B cell (primary cell): ENCODE results near the gene NUDT16L1. TPM values are rescaled to one million over a fixed set of nuclear protein-coding genes. Genes with fewer than 3 reads are reported as not detected.

Source experiments
- ATAC-seq: fragments of 200-7000 bp; cut with Tn5 transposase; one replicate; pipeline ENCODE4 v1.10.0; 2021; ENCODE audit warnings: low read depth, mild to moderate bottlenecking, moderate number of reproducible peaks, moderate library complexity
- CTCF ChIA-PET: fragments of 350-600 bp; sonication (Branson Sonifier 250); formaldehyde crosslinking; loops from one replicate; lab custom pipeline; 2021; ENCODE audit warnings: antibody characterized with exemption, inconsistent platforms; lab: Charles Lee
- POLR2A ChIA-PET: fragments of 350-600 bp; sonication (Branson Sonifier 250); formaldehyde crosslinking; loops from one replicate; lab custom pipeline; 2021; ENCODE audit warnings: antibody characterized with exemption; lab: Charles Lee
- DNase-seq: peaks from one replicate; pipeline ENCODE4 v3.0.0; 2013
- H2AFZ ChIP-seq: 2 replicates; pipeline ENCODE4 v1.6.1; 2012; ENCODE audit warnings: mild to moderate bottlenecking, low read depth, low read length; ENCODE audit not compliant: insufficient read depth, poor library complexity, severe bottlenecking
- H3K27ac ChIP-seq, 2 donors: 1 replicate in 1 of 2; 2 replicates in 1 of 2; pipeline ENCODE4 v1.5.1; 2012 to 2013; ENCODE audit warnings: low read length in 2 of 2, mild to moderate bottlenecking in 2 of 2, moderate library complexity in 1 of 2
- H3K27me3 ChIP-seq, 4 experiments: fragments of 200-600 bp in 1 of 4; sonication (generic) in 1 of 4; replicated peaks in 1 of 4; 1 replicate in 2 of 4; 2 replicates in 2 of 4; pipeline versions ENCODE4 v1.6.1 to v1.7.0; 2013 to 2016; ENCODE audit warnings: low read length in 3 of 4, mild to moderate bottlenecking in 2 of 4, mixed read lengths in 1 of 4, moderate library complexity in 1 of 4; ENCODE audit not compliant: insufficient read depth in 4 of 4, control insufficient read depth in 3 of 4; ENCODE audit errors: control extremely low read depth in 1 of 4
- H3K36me3 ChIP-seq, 2 experiments: replicated peaks in 1 of 2; 1 replicate in 1 of 2; 2 replicates in 1 of 2; pipeline versions ENCODE4 v1.6.1 to v1.7.1; 2013; ENCODE audit warnings: low read length in 1 of 2; ENCODE audit not compliant: insufficient read depth in 2 of 2, control insufficient read depth in 1 of 2; ENCODE audit errors: control extremely low read depth in 1 of 2, extremely low read depth in 1 of 2
- H3K4me1 ChIP-seq, 2 donors: fragments of 200-600 bp in 1 of 2; sonication (generic) in 1 of 2; 1 replicate in 1 of 2; 2 replicates in 1 of 2; pipeline versions ENCODE4 v1.5.1 to v1.6.1; 2013 to 2017; ENCODE audit warnings: low read length in 2 of 2; ENCODE audit not compliant: control insufficient read depth in 2 of 2, insufficient read depth in 2 of 2
- H3K4me2 ChIP-seq: replicated peaks from 2 replicates; pipeline ENCODE3; 2012; ENCODE audit warnings: mild to moderate bottlenecking, low read depth, low read length; ENCODE audit not compliant: poor library complexity, severe bottlenecking
- H3K4me3 ChIP-seq, 5 experiments: fragments of 200-600 bp in 1 of 5; sonication (generic) in 1 of 5; 1 replicate in 3 of 5; 2 replicates in 2 of 5; pipeline versions ENCODE4 v1.5.1 to v1.7.0; 2011 to 2016; ENCODE audit warnings: low read length in 4 of 5, mild to moderate bottlenecking in 4 of 5, low read depth in 2 of 5, control low read depth in 1 of 5, moderate library complexity in 1 of 5; ENCODE audit not compliant: insufficient read depth in 1 of 5; ENCODE audit errors: control extremely low read depth in 1 of 5, extremely low read depth in 1 of 5
- H3K79me2 ChIP-seq: fragments of 200-600 bp; sonication (generic); one replicate; pipeline ENCODE4 v1.6.0; 2016; ENCODE audit warnings: low read length; ENCODE audit not compliant: control insufficient read depth, insufficient read depth
- H3K9ac ChIP-seq: fragments of 200-600 bp; sonication (generic); 2 replicates; pipeline ENCODE4 v1.6.1; 2017; ENCODE audit warnings: mild to moderate bottlenecking, low read length, moderate library complexity
- H3K9me3 ChIP-seq, 3 donors: one replicate each; pipeline versions ENCODE4 v1.6.1 to v1.7.1; 2013; ENCODE audit warnings: low read length in 2 of 3; ENCODE audit not compliant: control insufficient read depth in 2 of 3, insufficient read depth in 1 of 3; ENCODE audit errors: control extremely low read depth in 1 of 3
- H4K20me1 ChIP-seq: 2 replicates; pipeline ENCODE4 v1.6.0; 2012; ENCODE audit warnings: mild to moderate bottlenecking, low read length; ENCODE audit not compliant: insufficient read depth, control insufficient read depth, poor library complexity, severe bottlenecking
- H3K27ac Mint-ChIP-seq: one replicate; pipeline ENCODE4 v1.8.0; 2021; ENCODE audit warnings: mixed read lengths
- H3K27me3 Mint-ChIP-seq: one replicate; pipeline ENCODE4 v1.8.0; 2021; ENCODE audit warnings: mixed read lengths
- H3K4me1 Mint-ChIP-seq: one replicate; pipeline ENCODE4 v1.8.0; 2021; ENCODE audit warnings: mixed read lengths
- H3K4me3 Mint-ChIP-seq: one replicate; pipeline ENCODE4 v1.8.0; 2021; ENCODE audit warnings: mixed read lengths
- H3K9me3 Mint-ChIP-seq: one replicate; pipeline ENCODE4 v1.8.0; 2022; ENCODE audit warnings: mixed read lengths; ENCODE audit not compliant: insufficient read depth
- EZH2 ChIP-seq: IDR thresholded peaks from 2 replicates; pipeline ENCODE4 v1.6.1; 2012; ENCODE audit warnings: borderline replicate concordance, low read depth, mild to moderate bottlenecking, moderate library complexity, low read length; ENCODE audit not compliant: insufficient read depth, poor library complexity, severe bottlenecking
- WGBS: methylation state at CpG from one replicate; pipeline ENCODE4 v1.1.5; 2013; ENCODE audit warnings: missing lambda C conversion rate; ENCODE audit not compliant: insufficient coverage; 5-methylcytosine and 5-hydroxymethylcytosine counted together
- intact Hi-C: fragments of 100-400 bp; cut with micrococcal nuclease; formaldehyde crosslinking; loops from one replicate; pipeline ENCODE4 v1.10.0; 2022
- polyA plus RNA-seq: library from polyadenylated mRNA; depleted of rRNA; stranded (reverse); fragments of >200 nt; gene quantifications from 2 replicates; pipeline ENCODE4 v1.2.3, GENCODE V29; 2012
- total RNA-seq, 2 donors: library from RNA; stranded (reverse); fragments of 120-200 nt in 1 of 2; gene quantifications; 1 replicate in 1 of 2; 2 replicates in 1 of 2; pipeline versions ENCODE4 v1.2.3 to v1.2.4, GENCODE V29; 2013 to 2022
- TF ChIP-seq, protein P1 (sequence below): fragments of 200-600 bp; IDR thresholded peaks from one replicate; pipeline ENCODE4 v1.8.0; 2022; ENCODE audit warnings: antibody characterized with exemption, mild to moderate bottlenecking

NUDT16L1 gene
- total and polyA plus RNA-seq, 2 donors (not counting 1 experiment from before 2014, with no cell fraction given), result 38.5 to 59.2 TPM

DNA sequence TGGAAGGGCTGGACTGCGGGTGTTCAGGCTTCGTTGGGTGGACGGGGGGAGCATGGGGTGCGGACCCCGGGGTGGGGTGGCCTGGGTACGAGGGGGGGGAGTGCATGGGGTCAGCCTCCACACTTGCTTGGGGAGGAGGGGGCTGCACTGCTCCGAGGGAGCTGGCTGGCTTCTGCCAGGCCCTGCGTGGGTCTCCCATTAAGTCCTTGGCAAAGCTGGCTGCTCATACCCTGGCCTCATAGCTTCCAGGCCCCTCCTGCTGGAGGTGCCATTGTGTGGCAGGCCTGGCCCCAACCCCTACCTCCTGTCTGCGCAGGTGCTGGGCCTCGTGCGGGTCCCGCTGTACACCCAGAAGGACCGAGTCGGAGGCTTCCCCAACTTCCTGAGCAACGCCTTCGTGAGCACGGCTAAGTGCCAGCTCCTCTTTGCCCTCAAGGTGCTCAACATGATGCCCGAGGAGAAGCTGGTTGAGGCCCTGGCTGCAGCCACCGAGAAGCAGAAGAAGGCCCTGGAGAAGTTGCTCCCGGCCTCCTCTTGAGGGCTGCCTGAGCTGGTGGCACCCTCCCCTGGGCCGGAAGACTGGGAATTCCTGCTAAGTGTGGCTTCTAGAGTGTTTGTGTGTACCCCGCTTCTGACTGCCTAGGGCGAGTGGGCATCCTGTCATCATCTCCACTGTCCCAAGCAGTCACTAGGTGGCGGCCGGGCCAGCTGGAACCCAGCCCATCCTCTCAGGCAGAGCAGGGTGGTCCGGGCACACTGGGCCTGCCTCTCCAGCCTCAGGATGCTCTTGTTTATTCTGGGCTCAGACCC lies 1.5 kb downstream of the NUDT16L1 start:
- Mint-ChIP-seq H3K4me3 (peak overlapping the region; percentile 77), H3K4me1 (peaks cover 22% of the 10 kb centered on the region), H3K27ac (peak overlapping the region; percentile 74), H3K9me3 (no peaks in the 10 kb centered on the region), H3K27me3 (no peaks in the 10 kb centered on the region)
- H3K36me3 ChIP-seq, result peaks cover 0 to 31% of the 10 kb centered on the region in 2 experiments
- peak overlapping the region; percentile 92 for H3K4me2 ChIP-seq
- intact Hi-C loops, result loop anchor here (5.0 kb wide), 2 partner anchors 388 to 423 kb away; partner anchors contain the start of gene TFAP4
- H3K79me2 ChIP-seq, result peaks cover 16% of the 10 kb centered on the region
- no peaks in the 10 kb centered on the region for H3K27me3 ChIP-seq
- H4K20me1 ChIP-seq, result peaks cover 13% of the 10 kb centered on the region
- H3K9ac ChIP-seq, result peak overlapping the region; percentile 93
- no peak for ATAC-seq
- DNase-seq, result no peak
- ChIA-PET CTCF (no interaction called here), POLR2A (interaction anchor here (1.5 to 2.1 kb wide), 2 partner anchors 40 to 190 kb away, joined by 3 to 17 read pairs; partner anchors contain the start of genes ANKS3 and DNAAF8)
- peak overlapping the region; percentile 84 for H2AFZ ChIP-seq
- peaks cover 15 to 19% of the 10 kb centered on the region in 2 donors for H3K4me1 ChIP-seq
- peak overlapping the region in 1 of 2 donors; percentile 87 for H3K27ac ChIP-seq
- H3K9me3 ChIP-seq, result no peaks in the 10 kb centered on the region
- WGBS, result 75% methylated on average over 26 of the region's 26 CpGs
- H3K4me3 ChIP-seq, result peak overlapping the region in 3 of 5 experiments; percentile 81 to 85 (median 83)
- TF ChIP-seq, protein P1, sequence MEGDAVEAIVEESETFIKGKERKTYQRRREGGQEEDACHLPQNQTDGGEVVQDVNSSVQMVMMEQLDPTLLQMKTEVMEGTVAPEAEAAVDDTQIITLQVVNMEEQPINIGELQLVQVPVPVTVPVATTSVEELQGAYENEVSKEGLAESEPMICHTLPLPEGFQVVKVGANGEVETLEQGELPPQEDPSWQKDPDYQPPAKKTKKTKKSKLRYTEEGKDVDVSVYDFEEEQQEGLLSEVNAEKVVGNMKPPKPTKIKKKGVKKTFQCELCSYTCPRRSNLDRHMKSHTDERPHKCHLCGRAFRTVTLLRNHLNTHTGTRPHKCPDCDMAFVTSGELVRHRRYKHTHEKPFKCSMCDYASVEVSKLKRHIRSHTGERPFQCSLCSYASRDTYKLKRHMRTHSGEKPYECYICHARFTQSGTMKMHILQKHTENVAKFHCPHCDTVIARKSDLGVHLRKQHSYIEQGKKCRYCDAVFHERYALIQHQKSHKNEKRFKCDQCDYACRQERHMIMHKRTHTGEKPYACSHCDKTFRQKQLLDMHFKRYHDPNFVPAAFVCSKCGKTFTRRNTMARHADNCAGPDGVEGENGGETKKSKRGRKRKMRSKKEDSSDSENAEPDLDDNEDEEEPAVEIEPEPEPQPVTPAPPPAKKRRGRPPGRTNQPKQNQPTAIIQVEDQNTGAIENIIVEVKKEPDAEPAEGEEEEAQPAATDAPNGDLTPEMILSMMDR, result no peak
- no peak for TF ChIP-seq EZH2
